Caki2 (cell line): ENCODE results near the gene ZSWIM5. TPM values are rescaled to one million over a fixed set of nuclear protein-coding genes. Genes with fewer than 3 reads are reported as not detected.

Experiments
- DNase-seq: peaks from one replicate; pipeline ENCODE4 v3.0.0-alpha.2; 2015; ENCODE audit warnings: low read depth
- in situ Hi-C: cut with HindIII; loops from 2 replicates; pipeline ENCODE4 v1.10.0; 2016; ENCODE audit warnings: low sequenced_read_pairs, low pct_unique_long_range_greater_than_20kb, mixed read lengths
- total RNA-seq: library from RNA; depleted of rRNA; stranded (reverse); fragments of >200 nt; shearing (Covaris generic); gene quantifications from 2 replicates; pipeline ENCODE4 v1.2.3, GENCODE V29; 2014; ENCODE audit warnings: low replicate concordance

ZSWIM5 gene
- total RNA-seq, 1 experiment from 2014 or later, result 1.6 TPM

DNA sequence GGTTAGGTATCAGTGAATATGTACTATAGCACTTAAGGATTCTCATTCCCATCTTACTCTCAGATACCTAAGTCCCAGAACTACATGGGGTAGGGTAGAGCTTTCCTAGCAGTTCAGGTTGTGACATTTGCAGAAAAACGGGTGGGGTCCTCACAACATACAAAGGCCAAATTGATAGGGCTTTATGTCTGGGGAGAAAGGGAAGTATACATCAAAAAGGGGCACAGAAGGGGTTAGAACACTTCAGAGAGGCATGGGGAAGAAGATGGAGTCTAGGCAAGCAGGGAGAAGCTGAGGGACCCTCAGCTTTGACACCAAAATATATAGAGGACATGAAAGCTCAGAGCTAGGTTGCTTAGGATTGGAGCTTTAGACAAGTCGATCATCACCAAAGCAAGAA is 190.7 kb downstream of the ZSWIM5 start:
- no peak for DNase-seq
- in situ Hi-C loops, result no loop called here

- in situ Hi-C loops, result no loop called here
- peak; percentile 63 for DNase-seq
Measured at GRCh38 chr1:45014321-45015028, 191.9 kb downstream of the ZSWIM5 start.

DNA sequence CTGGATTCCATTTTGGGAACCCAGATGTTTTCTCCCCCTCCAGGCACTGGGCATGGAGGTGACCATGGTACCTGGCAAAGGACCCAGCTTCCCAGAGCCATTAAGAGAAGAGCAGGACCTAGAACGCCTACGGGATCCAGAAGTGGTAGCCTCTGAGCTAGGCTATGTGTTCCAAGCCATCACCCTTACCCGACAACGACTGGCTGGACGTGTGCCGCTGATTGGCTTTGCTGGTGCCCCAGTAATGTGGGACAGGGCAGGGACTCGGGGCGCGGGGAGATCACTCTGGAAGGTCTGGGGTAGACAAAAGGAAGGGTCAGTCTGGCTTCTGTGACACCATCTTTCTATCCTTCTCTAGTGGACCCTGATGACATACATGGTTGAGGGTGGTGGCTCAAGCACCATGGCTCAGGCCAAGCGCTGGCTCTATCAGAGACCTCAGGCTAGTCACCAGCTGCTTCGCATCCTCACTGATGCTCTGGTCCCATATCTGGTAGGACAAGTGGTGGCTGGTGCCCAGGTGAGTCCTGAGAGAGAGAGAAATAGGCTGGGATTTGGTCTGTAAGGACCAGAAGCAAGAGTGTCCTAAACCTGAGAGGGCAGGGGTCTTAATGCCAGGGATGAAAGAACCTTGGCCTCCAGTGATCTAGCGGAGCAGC is 192.7 kb downstream of the ZSWIM5 start:
- DNase-seq, result no peak
- in situ Hi-C loops, result no loop called here

DNA sequence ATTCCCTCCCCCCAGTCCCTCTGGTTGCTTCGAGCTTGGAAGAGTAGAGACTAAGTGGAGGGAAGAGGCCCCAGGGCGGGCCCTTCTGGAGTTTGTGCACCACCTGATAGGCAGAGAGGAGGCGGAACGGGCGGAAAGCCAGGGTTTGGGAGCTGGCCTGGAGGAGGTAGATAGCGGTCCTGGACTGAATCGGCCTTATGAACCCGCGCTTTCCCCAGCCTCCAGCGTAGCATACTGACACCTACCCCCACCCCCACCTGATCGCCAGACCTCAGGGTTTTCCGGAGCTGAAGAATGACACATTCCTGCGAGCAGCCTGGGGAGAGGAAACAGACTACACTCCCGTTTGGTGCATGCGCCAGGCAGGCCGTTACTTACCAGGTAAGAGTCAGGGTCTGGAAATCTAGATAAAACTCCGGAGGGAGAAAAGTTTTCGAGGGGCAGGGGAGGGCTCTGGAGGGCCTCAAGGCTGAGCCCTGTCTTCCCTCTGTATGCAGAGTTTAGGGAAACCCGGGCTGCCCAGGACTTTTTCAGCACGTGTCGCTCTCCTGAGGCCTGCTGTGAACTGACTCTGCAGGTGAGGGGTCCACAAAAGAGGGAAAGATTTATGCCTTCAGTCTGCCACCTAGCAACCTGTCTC is 193.6 kb downstream of the ZSWIM5 start:
- in situ Hi-C loops, result no loop called here
- peak; percentile 58 for DNase-seq

DNA sequence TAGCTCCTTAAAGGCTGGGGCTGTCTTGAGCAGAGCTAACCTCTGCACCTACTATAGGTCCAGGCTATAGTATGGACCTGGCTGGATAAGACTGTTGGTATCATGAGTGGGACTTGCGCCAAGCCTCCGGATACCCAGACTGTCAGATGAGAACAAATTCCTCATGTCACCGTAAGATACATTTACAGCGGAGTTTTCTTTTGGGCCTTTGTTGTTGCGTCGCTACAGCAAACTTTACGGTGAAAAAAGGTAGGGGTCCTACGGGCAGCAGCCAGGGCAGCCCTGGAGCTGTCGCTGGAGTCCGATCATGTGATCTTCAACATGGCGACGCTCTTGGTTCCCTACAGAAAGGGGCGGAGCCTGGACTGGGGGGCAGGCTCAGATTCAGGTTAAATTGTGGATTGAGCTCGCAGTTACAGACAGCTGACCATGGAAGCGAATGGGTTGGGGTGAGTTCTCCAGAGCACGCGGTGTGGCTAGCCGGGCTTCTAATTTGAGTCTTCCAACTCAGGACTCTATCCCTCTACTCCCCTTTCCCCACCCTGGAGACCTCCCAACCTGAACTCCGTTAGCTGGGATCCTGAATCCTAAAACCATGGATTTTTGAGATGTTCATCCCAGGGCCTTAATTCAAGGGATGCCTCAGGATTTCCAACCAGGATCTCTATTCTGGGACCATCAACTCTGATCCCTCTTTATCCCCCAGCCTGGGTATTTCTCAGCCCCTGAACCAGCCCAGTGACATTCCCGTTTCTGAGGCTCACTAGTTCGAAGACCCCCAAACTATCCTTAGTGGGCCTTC is 194.4 kb downstream of the ZSWIM5 start, which contains the start of gene UROD:
TSS of gene UROD (plus strand) at position 418 of the 802 bp plus-strand sequence. CDS start at position 430, 12 bp downstream.
- in situ Hi-C loops, result no loop called here
- DNase-seq, result peak; percentile 91

DNA sequence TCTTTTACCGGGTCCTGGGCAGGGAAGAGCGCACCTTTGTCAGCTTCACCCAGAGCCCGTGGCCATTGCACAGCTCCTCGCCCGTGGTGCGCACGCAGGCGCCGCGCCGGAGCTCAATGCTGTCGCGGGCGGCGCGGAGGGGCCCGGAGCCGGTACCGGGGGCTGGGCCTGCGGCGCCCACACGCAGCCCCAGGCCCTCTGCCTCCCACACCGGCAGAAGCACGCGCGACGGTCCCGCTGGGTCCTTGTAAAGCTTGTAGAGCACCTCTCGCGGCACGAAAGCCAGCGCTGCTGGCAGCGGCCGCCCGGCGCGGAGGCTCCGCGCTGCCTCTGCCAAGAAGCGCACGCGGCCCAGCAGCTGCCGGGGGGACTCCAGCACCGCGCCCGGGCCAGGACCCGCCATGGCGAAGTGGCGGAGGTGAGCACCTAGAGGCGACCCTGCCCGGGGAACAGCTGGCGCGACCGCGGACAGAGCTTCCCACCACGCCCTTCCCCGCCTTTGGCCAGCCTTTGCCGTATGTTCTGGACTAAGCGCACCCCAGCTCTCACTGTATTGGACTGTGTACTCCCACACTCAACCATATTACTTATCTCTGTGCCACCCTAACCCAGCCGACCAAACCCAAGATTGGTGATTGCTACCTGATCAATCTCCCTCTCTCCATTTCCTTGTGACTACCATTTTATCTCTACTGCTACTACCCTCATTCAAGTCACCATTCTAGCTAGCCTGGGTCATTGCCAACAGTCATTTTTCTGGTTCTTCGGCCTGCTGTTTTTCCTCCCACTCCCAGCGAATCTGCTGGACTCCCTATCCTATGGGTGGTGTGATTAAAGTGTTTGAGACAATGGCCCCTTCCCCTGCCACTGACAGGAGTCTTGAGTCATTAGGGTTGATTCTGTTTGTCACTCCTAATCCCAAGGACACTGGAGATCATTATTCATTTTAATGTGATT is 195.3 kb downstream of the ZSWIM5 start, which contains the start of gene HECTD3:
TSS of gene HECTD3 (minus strand) at position 470 of the 957 bp plus-strand sequence. CDS start at position 403, 67 bp downstream.
- DNase-seq, result peak; percentile 71
- in situ Hi-C loops, result no loop called here

- in situ Hi-C loops, result no loop called here
- peak; percentile 14 for DNase-seq
Measured at GRCh38 chr1:45009956-45010854, 196.2 kb downstream of the ZSWIM5 start.

DNA sequence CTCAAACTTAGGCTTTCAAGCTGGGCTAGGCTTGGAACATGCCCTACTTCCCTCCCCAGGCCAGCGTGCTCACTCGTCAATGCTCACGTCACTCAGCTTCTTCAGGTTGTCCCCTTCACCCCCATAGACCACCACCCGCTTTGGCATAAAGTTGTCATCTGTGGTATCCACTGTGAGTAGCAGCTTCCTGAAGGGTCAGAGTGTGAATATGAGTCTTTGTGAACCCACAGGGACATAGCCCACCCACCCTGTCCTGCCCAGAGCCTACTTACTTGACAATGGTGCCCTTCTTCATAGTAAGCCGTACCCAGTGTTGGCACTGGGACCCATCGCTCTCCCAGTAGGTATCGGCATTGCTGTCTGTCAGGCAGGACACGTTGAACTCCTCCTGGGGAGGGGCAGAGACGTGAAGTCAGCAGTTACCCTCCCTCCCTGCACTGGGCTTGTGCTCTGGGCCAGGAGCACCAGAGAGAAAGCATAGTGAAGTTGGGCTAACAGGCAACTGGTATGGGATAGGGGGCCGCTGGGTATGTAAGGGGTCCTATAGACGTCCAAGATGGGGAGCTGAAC is 197.0 kb downstream of the ZSWIM5 start:
- in situ Hi-C loops, result no loop called here
- no peak for DNase-seq

DNA sequence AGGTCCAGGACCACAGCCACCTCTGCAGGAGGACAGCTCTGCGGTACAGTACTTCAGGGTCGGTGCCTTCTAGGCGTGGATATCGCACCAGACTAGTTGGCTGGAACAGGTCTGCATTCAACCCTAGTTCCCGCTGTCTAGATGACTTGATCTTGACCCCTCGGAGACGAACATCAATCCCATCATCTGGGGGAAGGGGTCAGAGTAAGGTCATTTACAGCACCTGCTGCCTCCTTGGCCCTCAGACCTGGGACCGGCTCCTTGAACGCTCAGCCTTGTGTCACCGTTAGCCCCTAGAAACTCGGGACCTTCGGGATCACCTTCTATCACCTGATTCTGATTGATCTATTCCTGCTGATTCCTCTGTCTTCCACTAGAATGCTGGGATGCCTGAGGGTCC is 197.9 kb downstream of the ZSWIM5 start:
- in situ Hi-C loops, result no loop called here
- DNase-seq, result no peak

GRCh38 chr1:45008076-45008475 is 198.3 kb downstream of the ZSWIM5 start:
- no peak for DNase-seq
- in situ Hi-C loops, result no loop called here

GRCh38 chr1:45007311-45007710 is 199.1 kb downstream of the ZSWIM5 start:
- no peak for DNase-seq
- in situ Hi-C loops, result no loop called here

- no peak for DNase-seq
- in situ Hi-C loops, result no loop called here
Measured at GRCh38 chr1:45005761-45006160, 200.6 kb downstream of the ZSWIM5 start.

DNA sequence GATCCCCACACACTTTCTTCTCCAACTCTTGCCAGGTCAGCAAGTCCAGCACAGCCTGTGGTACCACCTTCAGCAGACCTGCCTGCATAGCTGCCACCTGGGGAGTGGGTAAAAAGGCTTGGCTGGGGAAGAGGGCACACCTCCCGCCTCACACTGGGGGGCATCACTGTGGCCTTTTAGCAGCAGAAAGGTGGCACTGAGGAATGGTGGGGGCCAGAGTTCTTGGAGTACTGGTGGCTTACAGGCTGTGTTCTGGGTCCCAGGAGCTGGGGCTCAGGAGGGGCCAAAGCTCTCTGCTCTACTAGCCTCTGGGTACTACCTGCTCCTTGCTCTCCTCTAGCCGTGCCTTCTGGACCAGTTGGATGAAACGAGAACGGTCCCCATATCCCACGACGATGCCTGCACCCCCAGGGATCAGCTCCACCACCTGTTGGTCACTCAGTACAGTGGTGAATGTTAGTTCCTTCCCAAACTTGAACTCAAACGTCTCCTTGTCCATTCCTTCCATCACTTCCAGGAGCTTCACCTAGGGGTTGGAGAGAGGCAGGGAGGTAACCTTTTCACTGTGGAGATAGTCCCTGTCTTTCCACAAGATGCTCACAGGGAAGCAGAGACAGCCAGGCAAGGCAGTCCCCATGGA is 202.0 kb downstream of the ZSWIM5 start:
- in situ Hi-C loops, result no loop called here

GRCh38 chr1:45003741-45004140 is 202.7 kb downstream of the ZSWIM5 start:
- in situ Hi-C loops, result no loop called here
- no peak for DNase-seq

More for the DNA sequence above, 202.0 kb downstream of the ZSWIM5 start:
- no peak for DNase-seq

DNA sequence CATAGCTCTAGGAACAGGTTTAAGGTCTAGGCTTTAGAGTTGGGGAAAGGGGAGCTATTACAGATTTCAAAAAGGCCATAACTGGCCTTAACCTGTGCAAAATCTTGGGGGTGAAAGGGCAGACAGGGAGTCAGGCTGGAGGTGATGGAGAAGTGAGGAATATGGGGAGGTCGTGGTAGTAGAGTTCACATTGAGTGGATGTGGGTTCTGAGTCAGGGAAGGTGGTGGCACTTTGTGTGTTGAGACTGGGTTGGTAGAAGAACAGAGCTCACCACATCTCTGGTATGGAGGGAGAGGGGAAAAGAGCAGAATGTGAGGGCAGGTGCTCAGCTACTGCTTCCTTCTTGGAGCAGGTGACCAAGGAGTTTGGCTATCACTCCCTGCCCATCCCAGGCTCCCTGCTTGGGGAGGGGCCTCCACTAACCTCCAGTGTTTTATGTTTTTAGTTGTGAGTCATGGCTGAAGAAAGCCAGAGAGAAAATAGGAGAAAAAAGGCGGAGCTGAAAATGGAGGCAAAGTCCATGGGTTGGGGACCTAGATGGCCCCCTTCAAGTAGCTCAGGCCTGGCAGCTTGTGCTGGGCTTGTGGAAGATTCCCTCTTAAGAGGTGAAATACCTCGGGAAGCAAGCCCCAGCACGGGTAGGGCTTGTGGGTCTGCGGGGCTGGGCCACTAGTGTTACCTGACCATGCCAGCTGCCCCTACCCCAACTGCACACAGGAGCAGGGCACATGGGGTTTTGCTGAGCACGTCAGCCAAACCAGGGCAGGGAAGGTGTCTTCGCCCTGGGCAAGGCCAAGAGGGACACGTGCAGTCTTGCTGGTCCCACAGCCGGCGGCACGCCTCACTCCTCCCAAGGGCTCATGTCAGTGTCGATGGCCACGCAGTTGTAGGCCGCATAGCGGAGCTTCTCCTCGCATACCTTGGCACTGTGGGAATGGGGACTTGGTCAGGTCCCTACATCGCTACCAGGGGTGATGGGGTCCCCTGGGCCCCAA is 203.5 kb downstream of the ZSWIM5 start:
- in situ Hi-C loops, result no loop called here
- DNase-seq, result no peak
